ENCODE results near the gene SNAP91. TPM values are rescaled to one million over a fixed set of nuclear protein-coding genes. Genes with fewer than 3 reads are reported as not detected.
"Not testable (repeated sequence)": the region's sequence is repeated elsewhere in the genome, so short reads cannot be mapped to it uniquely, and the experiment has no call there.

SNAP91 gene
- total RNA-seq, 1 experiment from 2014 or later, result 0.70 TPM

DNA sequence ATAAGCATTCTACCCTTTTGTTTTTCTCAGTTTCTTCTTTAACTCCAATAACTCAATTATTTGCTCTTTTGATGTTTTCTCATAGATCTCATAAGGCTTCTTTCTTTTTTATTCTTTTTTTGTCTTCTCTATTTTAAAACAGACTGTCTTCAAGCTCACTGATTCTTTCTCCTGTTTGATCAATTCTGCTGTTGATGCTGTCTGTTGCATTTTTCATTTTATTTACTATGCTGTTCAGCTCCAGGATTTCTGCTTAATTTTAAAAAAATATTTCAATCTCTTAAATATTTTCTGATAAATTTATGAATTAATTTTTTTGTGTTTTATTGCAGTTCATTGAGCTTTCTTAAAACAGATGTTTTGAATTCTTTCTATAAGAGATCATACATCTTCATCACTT is 48.1 kb upstream of the SNAP91 start (continued):
- TF ChIP-seq, protein P1, sequence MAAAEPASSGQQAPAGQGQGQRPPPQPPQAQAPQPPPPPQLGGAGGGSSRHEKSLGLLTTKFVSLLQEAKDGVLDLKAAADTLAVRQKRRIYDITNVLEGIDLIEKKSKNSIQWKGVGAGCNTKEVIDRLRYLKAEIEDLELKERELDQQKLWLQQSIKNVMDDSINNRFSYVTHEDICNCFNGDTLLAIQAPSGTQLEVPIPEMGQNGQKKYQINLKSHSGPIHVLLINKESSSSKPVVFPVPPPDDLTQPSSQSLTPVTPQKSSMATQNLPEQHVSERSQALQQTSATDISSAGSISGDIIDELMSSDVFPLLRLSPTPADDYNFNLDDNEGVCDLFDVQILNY (CRISPR knock-in tag; IDR thresholded peaks at IDR 0.05), result no peak
- no peak for TF ChIP-seq TP53 (CRISPR knock-in tag; IDR thresholded peaks at IDR 0.05)
- no peak for TF ChIP-seq SMAD3 (CRISPR knock-in tag; IDR thresholded peaks at IDR 0.05; ENCODE audit: borderline replicate concordance)
- TF ChIP-seq, protein P2, sequence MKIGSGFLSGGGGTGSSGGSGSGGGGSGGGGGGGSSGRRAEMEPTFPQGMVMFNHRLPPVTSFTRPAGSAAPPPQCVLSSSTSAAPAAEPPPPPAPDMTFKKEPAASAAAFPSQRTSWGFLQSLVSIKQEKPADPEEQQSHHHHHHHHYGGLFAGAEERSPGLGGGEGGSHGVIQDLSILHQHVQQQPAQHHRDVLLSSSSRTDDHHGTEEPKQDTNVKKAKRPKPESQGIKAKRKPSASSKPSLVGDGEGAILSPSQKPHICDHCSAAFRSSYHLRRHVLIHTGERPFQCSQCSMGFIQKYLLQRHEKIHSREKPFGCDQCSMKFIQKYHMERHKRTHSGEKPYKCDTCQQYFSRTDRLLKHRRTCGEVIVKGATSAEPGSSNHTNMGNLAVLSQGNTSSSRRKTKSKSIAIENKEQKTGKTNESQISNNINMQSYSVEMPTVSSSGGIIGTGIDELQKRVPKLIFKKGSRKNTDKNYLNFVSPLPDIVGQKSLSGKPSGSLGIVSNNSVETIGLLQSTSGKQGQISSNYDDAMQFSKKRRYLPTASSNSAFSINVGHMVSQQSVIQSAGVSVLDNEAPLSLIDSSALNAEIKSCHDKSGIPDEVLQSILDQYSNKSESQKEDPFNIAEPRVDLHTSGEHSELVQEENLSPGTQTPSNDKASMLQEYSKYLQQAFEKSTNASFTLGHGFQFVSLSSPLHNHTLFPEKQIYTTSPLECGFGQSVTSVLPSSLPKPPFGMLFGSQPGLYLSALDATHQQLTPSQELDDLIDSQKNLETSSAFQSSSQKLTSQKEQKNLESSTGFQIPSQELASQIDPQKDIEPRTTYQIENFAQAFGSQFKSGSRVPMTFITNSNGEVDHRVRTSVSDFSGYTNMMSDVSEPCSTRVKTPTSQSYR (CRISPR knock-in tag; IDR thresholded peaks at IDR 0.05), result no peak

DNA sequence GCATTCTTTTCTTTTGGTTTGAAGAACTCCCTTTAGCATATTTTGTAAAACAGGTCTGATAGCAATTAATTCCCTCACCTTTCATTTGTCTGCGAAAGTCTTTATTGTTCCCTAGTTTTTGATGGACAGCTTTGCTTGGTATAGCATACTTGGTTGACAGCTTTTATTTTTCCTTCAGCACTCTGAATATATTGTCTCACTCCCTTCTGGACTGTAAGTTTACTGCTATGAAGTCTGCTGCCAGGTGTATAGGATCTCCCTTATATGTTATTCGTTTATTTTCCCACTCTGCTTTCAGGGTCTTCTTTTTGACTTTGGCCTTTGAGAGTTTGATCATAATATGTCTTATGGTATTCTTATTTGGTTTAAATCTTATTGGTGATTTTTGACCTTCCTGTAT is 47.7 kb upstream of the SNAP91 start:
- no peak for ATAC-seq

DNA sequence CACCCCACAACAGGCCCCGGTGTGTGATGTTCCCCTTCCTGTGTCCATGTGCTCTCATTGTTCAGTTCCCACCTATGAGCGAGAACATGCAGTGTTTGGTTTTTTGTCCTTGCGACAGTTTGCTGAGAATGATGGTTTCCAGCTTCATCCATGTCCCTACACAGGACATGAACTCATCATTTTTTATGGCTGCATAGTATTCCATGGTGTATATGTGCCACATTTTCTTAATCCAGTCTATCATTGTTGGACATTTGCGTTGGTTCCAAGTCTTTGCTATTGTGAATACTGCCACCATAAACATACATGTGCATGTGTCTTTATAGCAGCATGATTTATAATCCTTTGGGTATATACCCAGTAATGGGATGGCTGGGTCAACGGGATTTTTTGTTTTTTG is 43.5 kb upstream of the SNAP91 start:
- H3K4me1 Mint-ChIP-seq; POLR2A ChIA-PET; ATAC-seq; CTCF ChIA-PET; H3K27ac Mint-ChIP-seq; H3K27me3 Mint-ChIP-seq (ENCODE audit: low read depth); H3K36me3 Mint-ChIP-seq; H3K4me3 Mint-ChIP-seq; DNase-seq (ENCODE audit: low spot score): not testable (repeated sequence)
- peaks cover 45% of the 10 kb centered on the region for H3K9me3 Mint-ChIP-seq

More for the DNA sequence above, 47.7 kb upstream of the SNAP91 start:
- H3K9me3 Mint-ChIP-seq, result peaks cover 45% of the 10 kb centered on the region
- H3K27me3 Mint-ChIP-seq (ENCODE audit: low read depth), result no peaks in the 10 kb centered on the region; the same call in 1 of the 2 replicates
- H3K36me3 Mint-ChIP-seq, result peaks cover 4% of the 10 kb centered on the region; the same call in 1 of the 2 replicates
- no peak overlapping the region for H3K4me3 Mint-ChIP-seq
- no peak for DNase-seq (ENCODE audit: low spot score)
- POLR2A ChIA-PET, result no interaction called here
- no peak overlapping the region for H3K27ac Mint-ChIP-seq
- no peaks in the 10 kb centered on the region for H3K4me1 Mint-ChIP-seq
- CTCF ChIA-PET, result no interaction called here
- TF ChIP-seq, protein P3, sequence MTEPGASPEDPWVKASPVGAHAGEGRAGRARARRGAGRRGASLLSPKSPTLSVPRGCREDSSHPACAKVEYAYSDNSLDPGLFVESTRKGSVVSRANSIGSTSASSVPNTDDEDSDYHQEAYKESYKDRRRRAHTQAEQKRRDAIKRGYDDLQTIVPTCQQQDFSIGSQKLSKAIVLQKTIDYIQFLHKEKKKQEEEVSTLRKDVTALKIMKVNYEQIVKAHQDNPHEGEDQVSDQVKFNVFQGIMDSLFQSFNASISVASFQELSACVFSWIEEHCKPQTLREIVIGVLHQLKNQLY (CRISPR knock-in tag; IDR thresholded peaks at IDR 0.05), result no peak
- no peak for TF ChIP-seq OVOL2 (CRISPR knock-in tag; IDR thresholded peaks at IDR 0.05; ENCODE audit: borderline replicate concordance)
- TF ChIP-seq ZNF232 (CRISPR knock-in tag; IDR thresholded peaks at IDR 0.05), result no peak
- no peak for TF ChIP-seq FOXP1 (CRISPR knock-in tag; IDR thresholded peaks at IDR 0.05; ENCODE audit: borderline replicate concordance)
- TF ChIP-seq ZNF219 (CRISPR knock-in tag; IDR thresholded peaks at IDR 0.05; ENCODE audit: borderline replicate concordance), result no peak
- TF ChIP-seq, protein P4, sequence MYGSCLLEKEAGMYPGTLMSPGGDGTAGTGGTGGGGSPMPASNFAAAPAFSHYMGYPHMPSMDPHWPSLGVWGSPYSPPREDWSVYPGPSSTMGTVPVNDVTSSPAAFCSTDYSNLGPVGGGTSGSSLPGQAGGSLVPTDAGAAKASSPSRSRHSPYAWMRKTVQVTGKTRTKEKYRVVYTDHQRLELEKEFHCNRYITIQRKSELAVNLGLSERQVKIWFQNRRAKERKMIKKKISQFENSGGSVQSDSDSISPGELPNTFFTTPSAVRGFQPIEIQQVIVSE (CRISPR knock-in tag; IDR thresholded peaks at IDR 0.05; ENCODE audit: borderline replicate concordance), result no peak
- TF ChIP-seq, protein P1 (CRISPR knock-in tag; IDR thresholded peaks at IDR 0.05), result no peak
- no peak for TF ChIP-seq NFYB (CRISPR knock-in tag; conservative IDR thresholded peaks at IDR 0.05; ENCODE audit: low read depth)

DNA sequence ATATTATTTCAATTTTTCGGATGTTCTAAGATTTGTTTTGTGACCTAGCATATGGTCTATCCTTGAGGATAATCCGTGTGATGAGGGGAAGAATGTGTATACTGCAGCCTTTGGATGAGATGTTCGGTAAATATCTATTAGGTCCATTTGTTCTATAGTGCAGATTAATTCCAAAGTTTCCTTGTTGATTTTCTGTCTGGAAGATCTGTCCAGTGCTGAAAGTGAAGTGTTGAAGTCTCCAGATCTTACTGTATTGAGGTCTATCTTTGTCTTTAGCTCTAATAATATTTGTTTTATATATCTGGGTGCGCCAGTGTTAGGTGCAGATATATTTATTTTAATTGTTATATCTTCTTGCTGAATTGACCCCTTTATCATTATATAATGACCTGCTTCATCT is 32.2 kb upstream of the SNAP91 start:
- POLR2A ChIA-PET, result no interaction called here
- Mint-ChIP-seq H3K4me3 (no peak overlapping the region), H3K9me3 (peaks cover 4% of the 10 kb centered on the region; the same call in 1 of the 2 replicates), H3K4me1 (no peaks in the 10 kb centered on the region), H3K36me3 (no peaks in the 10 kb centered on the region), H3K27ac (no peak overlapping the region), H3K27me3 (ENCODE audit: low read depth) (peaks cover 4% of the 10 kb centered on the region)
- CTCF ChIA-PET, result no interaction called here
- DNase-seq (ENCODE audit: low spot score) (no peak), ATAC-seq (no peak)
- TF ChIP-seq JUN (CRISPR knock-in tag; IDR thresholded peaks at IDR 0.05) (no peak), ZNF121 (CRISPR knock-in tag; IDR thresholded peaks at IDR 0.05) (no peak), ELF4 (CRISPR knock-in tag; IDR thresholded peaks at IDR 0.05; ENCODE audit: low read depth) (no peak), NR2C2 (CRISPR knock-in tag; IDR thresholded peaks at IDR 0.05) (no peak), TEAD1 (CRISPR knock-in tag; IDR thresholded peaks at IDR 0.05) (no peak), TP53 (CRISPR knock-in tag; IDR thresholded peaks at IDR 0.05) (no peak), NR1H2 (CRISPR knock-in tag; IDR thresholded peaks at IDR 0.05) (no peak), FOXJ3 (CRISPR knock-in tag; IDR thresholded peaks at IDR 0.05; ENCODE audit: borderline replicate concordance) (no peak)
- TF ChIP-seq, protein P5, sequence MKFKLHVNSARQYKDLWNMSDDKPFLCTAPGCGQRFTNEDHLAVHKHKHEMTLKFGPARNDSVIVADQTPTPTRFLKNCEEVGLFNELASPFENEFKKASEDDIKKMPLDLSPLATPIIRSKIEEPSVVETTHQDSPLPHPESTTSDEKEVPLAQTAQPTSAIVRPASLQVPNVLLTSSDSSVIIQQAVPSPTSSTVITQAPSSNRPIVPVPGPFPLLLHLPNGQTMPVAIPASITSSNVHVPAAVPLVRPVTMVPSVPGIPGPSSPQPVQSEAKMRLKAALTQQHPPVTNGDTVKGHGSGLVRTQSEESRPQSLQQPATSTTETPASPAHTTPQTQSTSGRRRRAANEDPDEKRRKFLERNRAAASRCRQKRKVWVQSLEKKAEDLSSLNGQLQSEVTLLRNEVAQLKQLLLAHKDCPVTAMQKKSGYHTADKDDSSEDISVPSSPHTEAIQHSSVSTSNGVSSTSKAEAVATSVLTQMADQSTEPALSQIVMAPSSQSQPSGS (CRISPR knock-in tag; IDR thresholded peaks at IDR 0.05; ENCODE audit: borderline replicate concordance, low read depth), result no peak
- TF ChIP-seq, protein P6, sequence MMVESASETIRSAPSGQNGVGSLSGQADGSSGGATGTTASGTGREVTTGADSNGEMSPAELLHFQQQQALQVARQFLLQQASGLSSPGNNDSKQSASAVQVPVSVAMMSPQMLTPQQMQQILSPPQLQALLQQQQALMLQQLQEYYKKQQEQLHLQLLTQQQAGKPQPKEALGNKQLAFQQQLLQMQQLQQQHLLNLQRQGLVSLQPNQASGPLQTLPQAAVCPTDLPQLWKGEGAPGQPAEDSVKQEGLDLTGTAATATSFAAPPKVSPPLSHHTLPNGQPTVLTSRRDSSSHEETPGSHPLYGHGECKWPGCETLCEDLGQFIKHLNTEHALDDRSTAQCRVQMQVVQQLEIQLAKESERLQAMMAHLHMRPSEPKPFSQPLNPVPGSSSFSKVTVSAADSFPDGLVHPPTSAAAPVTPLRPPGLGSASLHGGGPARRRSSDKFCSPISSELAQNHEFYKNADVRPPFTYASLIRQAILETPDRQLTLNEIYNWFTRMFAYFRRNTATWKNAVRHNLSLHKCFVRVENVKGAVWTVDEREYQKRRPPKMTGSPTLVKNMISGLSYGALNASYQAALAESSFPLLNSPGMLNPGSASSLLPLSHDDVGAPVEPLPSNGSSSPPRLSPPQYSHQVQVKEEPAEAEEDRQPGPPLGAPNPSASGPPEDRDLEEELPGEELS (CRISPR knock-in tag; IDR thresholded peaks at IDR 0.05), result no peak
